Lung (tissue), 12 donors: ENCODE measurements around the gene SYK. TPM values are rescaled to one million over a fixed set of nuclear protein-coding genes. Genes with fewer than 3 reads are reported as not detected.

Experiments
- ATAC-seq: fragments of 200-7000 bp; cut with Tn5 transposase; one replicate; pipeline ENCODE4 v1.9.1; 2020; ENCODE audit warnings: moderate number of reproducible peaks; ENCODE audit not compliant: insufficient read depth, low FRiP score
- DNase-seq, 3 donors: peaks; one replicate each; pipeline ENCODE4 v3.0.0-alpha.2; 2013 to 2017
- H3K27ac ChIP-seq, 2 donors: one replicate each; pipeline ENCODE4 v1.5.1; 2013; ENCODE audit warnings: mild to moderate bottlenecking in 2 of 2, moderate library complexity in 2 of 2, control low read depth in 1 of 2, inconsistent platforms in 1 of 2, low read depth in 1 of 2, low read length in 1 of 2
- H3K27me3 ChIP-seq, 3 donors: one replicate each; pipeline ENCODE4 v1.5.1; 2013; ENCODE audit warnings: low read length in 2 of 3; ENCODE audit not compliant: control insufficient read depth in 3 of 3, insufficient read depth in 3 of 3
- H3K36me3 ChIP-seq, 4 donors: one replicate each; pipeline ENCODE4 v1.5.1; 2013; ENCODE audit warnings: low read length in 4 of 4, mild to moderate bottlenecking in 1 of 4, moderate library complexity in 1 of 4; ENCODE audit not compliant: control insufficient read depth in 4 of 4, insufficient read depth in 4 of 4
- H3K4me1 ChIP-seq, 5 donors: one replicate each; pipeline ENCODE4 v1.5.1; 2013; ENCODE audit warnings: low read length in 5 of 5, mild to moderate bottlenecking in 2 of 5, moderate library complexity in 1 of 5; ENCODE audit not compliant: control insufficient read depth in 5 of 5, insufficient read depth in 5 of 5
- H3K4me3 ChIP-seq: one replicate; pipeline ENCODE4 v1.5.1; 2013; ENCODE audit warnings: mild to moderate bottlenecking, control low read depth, moderate library complexity
- H3K9ac ChIP-seq, 2 donors: one replicate each; pipeline ENCODE4 v1.5.1; 2013; ENCODE audit warnings: low read length in 2 of 2, control low read depth in 1 of 2; ENCODE audit not compliant: insufficient read depth in 1 of 2
- H3K9me3 ChIP-seq, 4 donors: one replicate each; pipeline ENCODE4 v1.5.1; 2013; ENCODE audit warnings: low read length in 3 of 4, mild to moderate bottlenecking in 1 of 4, moderate library complexity in 1 of 4; ENCODE audit not compliant: control insufficient read depth in 4 of 4, insufficient read depth in 3 of 4
- CTCF ChIP-seq: IDR thresholded peaks from 2 replicates; pipeline ENCODE4 v1.5.1; 2012; ENCODE audit warnings: mild to moderate bottlenecking; ENCODE audit errors: control extremely low read depth, extremely low read depth
- WGBS, 2 donors: extraction: QIAGEN DNeasy Blood & Tissue Kit; methylation state at CpG; one replicate each; pipeline ENCODE4 v1.1.7; 2013; 5-methylcytosine and 5-hydroxymethylcytosine counted together
- polyA plus RNA-seq, 2 donors: library from polyadenylated mRNA; stranded (reverse); fragments of 200-250 nt; gene quantifications; one replicate each; pipeline ENCODE4 v1.2.1, GENCODE V29; 2013
- total RNA-seq, 2 donors: library from RNA; depleted of rRNA in 1 of 2; stranded (reverse); fragments of >200 nt in 1 of 2; gene quantifications; one replicate each; pipeline ENCODE4 v1.2.1, GENCODE V29; 2014 to 2021
- donor health status: control.
- donor health status: control.
- donor health status: Bipolar disorder and iron deficiency.
- donor health status: healthy.
- donor health status: DM: yes; HTN: yes; CAD: no.

Gene SYK
- total and polyA plus RNA-seq, 4 donors = 13.7 to 71.6 (median 35.0) TPM

DNA sequence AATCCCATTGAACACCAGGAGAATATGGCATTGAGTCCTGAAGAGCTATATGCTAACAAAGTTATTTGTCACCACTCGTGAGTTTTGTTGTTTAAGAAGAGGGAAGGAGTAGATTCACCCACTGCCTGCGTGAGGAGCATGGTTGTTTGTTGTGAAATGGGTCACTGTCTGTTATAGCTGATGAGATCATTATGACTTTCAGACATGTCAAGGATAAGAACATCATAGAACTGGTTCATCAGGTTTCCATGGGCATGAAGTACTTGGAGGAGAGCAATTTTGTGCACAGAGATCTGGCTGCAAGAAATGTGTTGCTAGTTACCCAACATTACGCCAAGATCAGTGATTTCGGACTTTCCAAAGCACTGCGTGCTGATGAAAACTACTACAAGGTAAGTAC lies 76.9 kb downstream of the SYK start:
- no peaks in the 10 kb centered on the region for H3K9me3 ChIP-seq
- TF ChIP-seq CTCF = no peak
- 81 to 91% methylated on average over 5 of the region's 5 CpGs for WGBS, 2 donors
- H3K27me3 ChIP-seq = no peaks in the 10 kb centered on the region
- DNase-seq = no peak
- H3K36me3 ChIP-seq = peaks cover 0 to 16% (median 0%) of the 10 kb centered on the region in 4 donors
- no peak overlapping the region for H3K4me3 ChIP-seq
- ATAC-seq = no peak
- no peaks in the 10 kb centered on the region for H3K4me1 ChIP-seq
- no peak overlapping the region for H3K9ac ChIP-seq
- no peak overlapping the region for H3K27ac ChIP-seq

GRCh38 chr9:90880066-90880465 lies 78.4 kb downstream of the SYK start:
- H3K36me3 ChIP-seq = peaks cover 0 to 13% (median 0%) of the 10 kb centered on the region in 4 donors
- no peak overlapping the region for H3K27ac ChIP-seq
- H3K4me1 ChIP-seq = no peaks in the 10 kb centered on the region
- H3K4me3 ChIP-seq = no peak overlapping the region
- H3K27me3 ChIP-seq = no peaks in the 10 kb centered on the region
- WGBS, 2 donors = 95 to 100% methylated on average over 2 of the region's 2 CpGs
- TF ChIP-seq CTCF = no peak
- H3K9me3 ChIP-seq = no peaks in the 10 kb centered on the region
- H3K9ac ChIP-seq = no peak overlapping the region
- DNase-seq (no peak), ATAC-seq (no peak)

- WGBS, 2 donors = 90% methylated on average over 6 of the region's 6 CpGs
- ATAC-seq (no peak), DNase-seq (no peak)
- H3K4me3 ChIP-seq = no peak overlapping the region
- peaks cover 0 to 2% (median 0%) of the 10 kb centered on the region in 4 donors for H3K9me3 ChIP-seq
- no peaks in the 10 kb centered on the region for H3K4me1 ChIP-seq
- H3K27ac ChIP-seq = no peak overlapping the region
- H3K9ac ChIP-seq = no peak overlapping the region
- TF ChIP-seq CTCF = no peak
- no peaks in the 10 kb centered on the region for H3K27me3 ChIP-seq
- peaks cover 0 to 13% (median 0%) of the 10 kb centered on the region in 4 donors for H3K36me3 ChIP-seq
Measured at GRCh38 chr9:90880669-90881068, 79.0 kb downstream of the SYK start.

GRCh38 chr9:90881648-90882047 lies 80.0 kb downstream of the SYK start:
- no peak for DNase-seq
- ATAC-seq = no peak
- TF ChIP-seq CTCF = no peak
- no peak overlapping the region for H3K4me3 ChIP-seq
- peaks cover 0 to 13% (median 0%) of the 10 kb centered on the region in 4 donors for H3K36me3 ChIP-seq
- peaks cover 0 to 6% (median 0%) of the 10 kb centered on the region in 4 donors for H3K9me3 ChIP-seq
- H3K27me3 ChIP-seq = no peaks in the 10 kb centered on the region
- H3K9ac ChIP-seq = no peak overlapping the region
- no peaks in the 10 kb centered on the region for H3K4me1 ChIP-seq
- 85 to 90% methylated on average over 9 of the region's 9 CpGs for WGBS, 2 donors
- no peak overlapping the region for H3K27ac ChIP-seq
